ENCODE measurements around the gene RAMP2.

Gene RAMP2

GRCh38 chr17:42778570-42778969 is 17.5 kb downstream of the RAMP2 start:
- H3K4me3 ChIP-seq (ENCODE audit: low read length), result no peak overlapping the region
- H3K36me3 ChIP-seq (ENCODE audit: insufficient read depth, low read length), result peaks cover 33% of the 10 kb centered on the region
- no peak overlapping the region for H2AFZ ChIP-seq (ENCODE audit: low read depth, low read length)
- no peaks in the 10 kb centered on the region for H3K27me3 ChIP-seq (ENCODE audit: insufficient read depth, low read length)
- no peaks in the 10 kb centered on the region for H3K9me3 ChIP-seq (ENCODE audit: low read length)
- peaks cover 11% of the 10 kb centered on the region for H3K4me1 ChIP-seq (ENCODE audit: insufficient read depth, low read length)

- no peaks in the 10 kb centered on the region for H3K27me3 ChIP-seq (ENCODE audit: insufficient read depth, low read length)
- H3K4me1 ChIP-seq (ENCODE audit: insufficient read depth, low read length), result peaks cover 3% of the 10 kb centered on the region
- peaks cover 33% of the 10 kb centered on the region for H3K36me3 ChIP-seq (ENCODE audit: insufficient read depth, low read length)
- no peak overlapping the region for H2AFZ ChIP-seq (ENCODE audit: low read depth, low read length)
- no peak overlapping the region for H3K4me3 ChIP-seq (ENCODE audit: low read length)
- no peaks in the 10 kb centered on the region for H3K9me3 ChIP-seq (ENCODE audit: low read length)
Measured at GRCh38 chr17:42779304-42779935, 18.4 kb downstream of the RAMP2 start.

GRCh38 chr17:42779936-42780850 is 19.2 kb downstream of the RAMP2 start, which contains the start of gene WNK4:
Gene WNK4, plus strand, starts transcription at chr17:42780610. Its CDS starts 89 bp downstream, at chr17:42780699.
- Histone ChIP-seq H3K4me1 (ENCODE audit: insufficient read depth, low read length) (no peaks in the 10 kb centered on the region), H3K9me3 (ENCODE audit: low read length) (no peaks in the 10 kb centered on the region), H2AFZ (ENCODE audit: low read depth, low read length) (no peak within 1 kb of the TSS), H3K4me3 (ENCODE audit: low read length) (no peak within 1 kb of the TSS), H3K27me3 (ENCODE audit: insufficient read depth, low read length) (no peaks in the 10 kb centered on the region), H3K36me3 (ENCODE audit: insufficient read depth, low read length) (peaks cover 32% of the 10 kb centered on the region)

- H2AFZ ChIP-seq (ENCODE audit: low read depth, low read length), result no peak overlapping the region
- no peaks in the 10 kb centered on the region for H3K4me1 ChIP-seq (ENCODE audit: insufficient read depth, low read length)
- H3K9me3 ChIP-seq (ENCODE audit: low read length), result no peaks in the 10 kb centered on the region
- peaks cover 24% of the 10 kb centered on the region for H3K36me3 ChIP-seq (ENCODE audit: insufficient read depth, low read length)
- no peak overlapping the region for H3K4me3 ChIP-seq (ENCODE audit: low read length)
- no peaks in the 10 kb centered on the region for H3K27me3 ChIP-seq (ENCODE audit: insufficient read depth, low read length)
Measured at GRCh38 chr17:42780851-42781638, 20.0 kb downstream of the RAMP2 start.

- H3K27me3 ChIP-seq (ENCODE audit: insufficient read depth, low read length), result no peaks in the 10 kb centered on the region
- H3K9me3 ChIP-seq (ENCODE audit: low read length), result no peaks in the 10 kb centered on the region
- no peak overlapping the region for H3K4me3 ChIP-seq (ENCODE audit: low read length)
Measured at GRCh38 chr17:42781639-42782165, 20.7 kb downstream of the RAMP2 start.

GRCh38 chr17:42782166-42783061 is 21.4 kb downstream of the RAMP2 start:
- no peaks in the 10 kb centered on the region for H3K27me3 ChIP-seq (ENCODE audit: insufficient read depth, low read length)
- H3K36me3 ChIP-seq (ENCODE audit: insufficient read depth, low read length), result peaks cover 20% of the 10 kb centered on the region
- no peaks in the 10 kb centered on the region for H3K4me1 ChIP-seq (ENCODE audit: insufficient read depth, low read length)
- no peaks in the 10 kb centered on the region for H3K9me3 ChIP-seq (ENCODE audit: low read length)
- H3K4me3 ChIP-seq (ENCODE audit: low read length), result no peak overlapping the region
- H2AFZ ChIP-seq (ENCODE audit: low read depth, low read length), result no peak overlapping the region

More at GRCh38 chr17:42781639-42782165, 20.7 kb downstream of the RAMP2 start:
- H3K36me3 ChIP-seq (ENCODE audit: insufficient read depth, low read length), result peaks cover 21% of the 10 kb centered on the region
- no peak overlapping the region for H2AFZ ChIP-seq (ENCODE audit: low read depth, low read length)
- no peaks in the 10 kb centered on the region for H3K4me1 ChIP-seq (ENCODE audit: insufficient read depth, low read length)

- peaks cover 14% of the 10 kb centered on the region for H3K36me3 ChIP-seq (ENCODE audit: insufficient read depth, low read length)
- no peaks in the 10 kb centered on the region for H3K27me3 ChIP-seq (ENCODE audit: insufficient read depth, low read length)
- no peak overlapping the region for H2AFZ ChIP-seq (ENCODE audit: low read depth, low read length)
Measured at GRCh38 chr17:42783062-42783790, 22.2 kb downstream of the RAMP2 start.

GRCh38 chr17:42783791-42784138 is 22.7 kb downstream of the RAMP2 start:
- Histone ChIP-seq H2AFZ (ENCODE audit: low read depth, low read length) (no peak overlapping the region), H3K4me1 (ENCODE audit: insufficient read depth, low read length) (no peaks in the 10 kb centered on the region), H3K9me3 (ENCODE audit: low read length) (no peaks in the 10 kb centered on the region), H3K36me3 (ENCODE audit: insufficient read depth, low read length) (peaks cover 8% of the 10 kb centered on the region), H3K27me3 (ENCODE audit: insufficient read depth, low read length) (no peaks in the 10 kb centered on the region), H3K4me3 (ENCODE audit: low read length) (no peak overlapping the region)

More at GRCh38 chr17:42783062-42783790, 22.2 kb downstream of the RAMP2 start:
- H3K9me3 ChIP-seq (ENCODE audit: low read length), result no peaks in the 10 kb centered on the region
- no peak overlapping the region for H3K4me3 ChIP-seq (ENCODE audit: low read length)
- H3K4me1 ChIP-seq (ENCODE audit: insufficient read depth, low read length), result no peaks in the 10 kb centered on the region

GRCh38 chr17:42784409-42784808 is 23.4 kb downstream of the RAMP2 start:
- H3K9me3 ChIP-seq (ENCODE audit: low read length), result no peaks in the 10 kb centered on the region
- no peaks in the 10 kb centered on the region for H3K4me1 ChIP-seq (ENCODE audit: insufficient read depth, low read length)
- no peak overlapping the region for H3K4me3 ChIP-seq (ENCODE audit: low read length)
- H3K27me3 ChIP-seq (ENCODE audit: insufficient read depth, low read length), result no peaks in the 10 kb centered on the region
- peaks cover 2% of the 10 kb centered on the region for H3K36me3 ChIP-seq (ENCODE audit: insufficient read depth, low read length)
- no peak overlapping the region for H2AFZ ChIP-seq (ENCODE audit: low read depth, low read length)

GRCh38 chr17:42784811-42785592 is 24.0 kb downstream of the RAMP2 start:
- Histone ChIP-seq H3K27me3 (ENCODE audit: insufficient read depth, low read length) (no peaks in the 10 kb centered on the region), H2AFZ (ENCODE audit: low read depth, low read length) (no peak overlapping the region), H3K4me3 (ENCODE audit: low read length) (no peak overlapping the region), H3K36me3 (ENCODE audit: insufficient read depth, low read length) (peaks cover 1% of the 10 kb centered on the region), H3K9me3 (ENCODE audit: low read length) (no peaks in the 10 kb centered on the region), H3K4me1 (ENCODE audit: insufficient read depth, low read length) (no peaks in the 10 kb centered on the region)

- Histone ChIP-seq H3K4me3 (ENCODE audit: low read length) (no peak overlapping the region), H3K27me3 (ENCODE audit: insufficient read depth, low read length) (no peaks in the 10 kb centered on the region), H3K36me3 (ENCODE audit: insufficient read depth, low read length) (no peaks in the 10 kb centered on the region), H3K9me3 (ENCODE audit: low read length) (no peaks in the 10 kb centered on the region), H3K4me1 (ENCODE audit: insufficient read depth, low read length) (no peaks in the 10 kb centered on the region), H2AFZ (ENCODE audit: low read depth, low read length) (no peak overlapping the region)
Measured at GRCh38 chr17:42787266-42787665, 26.2 kb downstream of the RAMP2 start.
